WTC11 (cell line): Measurements from ENCODE around the gene SLC15A1. TPM values are rescaled to one million over a fixed set of nuclear protein-coding genes. Genes with fewer than 3 reads are reported as not detected.
A peak's percentile ranks its signal among the peaks of the same experiment; 100 is the strongest.

Experiments used
- ATAC-seq: fragments of 200-7000 bp; cut with Tn5 transposase; 2 replicates; pipeline ENCODE4 v1.10.0; 2021; ENCODE audit warnings: mild to moderate bottlenecking, moderate library complexity
- CTCF ChIA-PET: fragments of 300-600 bp; sonication (Branson Sonifier 250); formaldehyde crosslinking; loops from one replicate; lab custom pipeline; 2021; ENCODE audit warnings: antibody characterized with exemption; lab: Charles Lee
- POLR2A ChIA-PET: fragments of 350-600 bp; sonication (Branson Sonifier 250); formaldehyde crosslinking; loops from one replicate; lab custom pipeline; 2021; ENCODE audit warnings: antibody characterized with exemption; lab: Charles Lee
- DNase-seq: peaks from one replicate; pipeline ENCODE4 v3.0.0; 2021; ENCODE audit warnings: low spot score
- H3K27ac Mint-ChIP-seq: 2 replicates; pipeline ENCODE4 v1.8.0; 2021; ENCODE audit warnings: mixed read lengths
- H3K27me3 Mint-ChIP-seq: 2 replicates; pipeline ENCODE4 v1.8.0; 2021; ENCODE audit warnings: low read depth, mild to moderate bottlenecking, moderate library complexity, mixed read lengths
- H3K36me3 Mint-ChIP-seq: 2 replicates; pipeline ENCODE4 v1.8.0; 2021; ENCODE audit warnings: mixed read lengths
- H3K4me1 Mint-ChIP-seq: 2 replicates; pipeline ENCODE4 v1.8.0; 2022; ENCODE audit warnings: mixed read lengths
- H3K4me3 Mint-ChIP-seq: 2 replicates; pipeline ENCODE4 v1.8.0; 2021; ENCODE audit warnings: mild to moderate bottlenecking, moderate library complexity, mixed read lengths
- H3K9me3 Mint-ChIP-seq: 2 replicates; pipeline ENCODE4 v1.8.0; 2021; ENCODE audit warnings: mixed read lengths
- ATF6 ChIP-seq: sonication (generic); formaldehyde crosslinking; IDR thresholded peaks from 2 replicates; pipeline ENCODE4 v1.8.1; 2023; ENCODE audit warnings: mild to moderate bottlenecking, missing genetic modification reagents
- CBFB ChIP-seq: sonication (generic); formaldehyde crosslinking; IDR thresholded peaks from 2 replicates; pipeline ENCODE4 v1.8.1; 2022; ENCODE audit warnings: mild to moderate bottlenecking, low read depth, missing genetic modification reagents
- CTCF ChIP-seq: fragments of 200-600 bp; IDR thresholded peaks from 2 replicates; pipeline ENCODE4 v1.8.0; 2022; ENCODE audit warnings: antibody characterized with exemption
- FOXK1 ChIP-seq: sonication (generic); formaldehyde crosslinking; IDR thresholded peaks from 2 replicates; pipeline ENCODE4 v1.8.0; 2022; ENCODE audit warnings: mild to moderate bottlenecking, moderate library complexity, missing genetic modification reagents
- GRHL2 ChIP-seq: fragments of 250-450 bp; sonication (Bioruptor Pico); IDR thresholded peaks from 2 replicates; pipeline ENCODE4 v1.8.0; 2022; ENCODE audit warnings: mild to moderate bottlenecking, moderate library complexity; ENCODE audit not compliant: insufficient replicate concordance, severe bottlenecking
- IRF2 ChIP-seq: sonication (generic); formaldehyde crosslinking; IDR thresholded peaks from 2 replicates; pipeline ENCODE4 v1.8.0; 2022; ENCODE audit warnings: low read depth, missing genetic modification reagents, borderline replicate concordance
- JUN ChIP-seq: sonication (generic); formaldehyde crosslinking; IDR thresholded peaks from 2 replicates; pipeline ENCODE4 v1.8.0; 2023; ENCODE audit warnings: mild to moderate bottlenecking, missing genetic modification reagents
- KAT7 ChIP-seq: sonication (generic); formaldehyde crosslinking; IDR thresholded peaks from 2 replicates; pipeline ENCODE4 v1.8.1; 2023; ENCODE audit warnings: missing genetic modification reagents, mild to moderate bottlenecking, borderline replicate concordance
- MLX ChIP-seq: sonication (generic); formaldehyde crosslinking; IDR thresholded peaks from 2 replicates; pipeline ENCODE4 v1.8.1; 2023; ENCODE audit warnings: mild to moderate bottlenecking, missing genetic modification reagents, moderate library complexity
- PRDM15 ChIP-seq: sonication (generic); formaldehyde crosslinking; IDR thresholded peaks from 2 replicates; pipeline ENCODE4 v1.8.0; 2022; ENCODE audit warnings: missing genetic modification reagents
- RORB ChIP-seq: fragments of 250-450 bp; sonication (Bioruptor Pico); IDR thresholded peaks from 2 replicates; pipeline ENCODE4 v1.9.0; 2021; ENCODE audit warnings: mild to moderate bottlenecking
- SOX15 ChIP-seq: fragments of 250-450 bp; sonication (Bioruptor Pico); IDR thresholded peaks from 2 replicates; pipeline ENCODE4 v1.9.0; 2021; ENCODE audit warnings: mild to moderate bottlenecking
- USF1 ChIP-seq: sonication (generic); formaldehyde crosslinking; IDR thresholded peaks from 2 replicates; pipeline ENCODE4 v1.8.0; 2022; ENCODE audit warnings: mild to moderate bottlenecking, missing genetic modification reagents
- USF2 ChIP-seq: sonication (generic); formaldehyde crosslinking; IDR thresholded peaks from 2 replicates; pipeline ENCODE4 v1.8.1; 2023; ENCODE audit warnings: mild to moderate bottlenecking, missing genetic modification reagents, moderate library complexity
- ZMAT4 ChIP-seq: fragments of 250-450 bp; sonication (Bioruptor Pico); IDR thresholded peaks from 2 replicates; pipeline ENCODE4 v1.9.0; 2021; ENCODE audit warnings: mild to moderate bottlenecking
- ZNF416 ChIP-seq: fragments of 250-450 bp; sonication (Bioruptor Pico); IDR thresholded peaks from 2 replicates; pipeline ENCODE4 v1.9.0; 2021; ENCODE audit warnings: mild to moderate bottlenecking, inconsistent platforms
- ZNF671 ChIP-seq: fragments of 250-450 bp; sonication (Bioruptor Pico); IDR thresholded peaks from 2 replicates; pipeline ENCODE4 v1.8.0; 2021; ENCODE audit warnings: mild to moderate bottlenecking
- total RNA-seq: library from RNA; stranded (reverse); gene quantifications from 3 replicates; pipeline ENCODE4 v1.2.3, GENCODE V29; 2021
- TF ChIP-seq, protein P1 (sequence below): fragments of 250-450 bp; sonication (Bioruptor Pico); IDR thresholded peaks from 2 replicates; pipeline ENCODE4 v1.9.0; 2021; ENCODE audit warnings: moderate library complexity, mild to moderate bottlenecking, inconsistent platforms, borderline replicate concordance
- TF ChIP-seq, protein P2 (sequence below): sonication (generic); formaldehyde crosslinking; IDR thresholded peaks from 2 replicates; pipeline ENCODE4 v1.8.1; 2022; ENCODE audit warnings: missing genetic modification reagents, borderline replicate concordance

The SLC15A1 gene
- total RNA-seq, 1 experiment from 2014 or later, result 2.3 TPM

DNA sequence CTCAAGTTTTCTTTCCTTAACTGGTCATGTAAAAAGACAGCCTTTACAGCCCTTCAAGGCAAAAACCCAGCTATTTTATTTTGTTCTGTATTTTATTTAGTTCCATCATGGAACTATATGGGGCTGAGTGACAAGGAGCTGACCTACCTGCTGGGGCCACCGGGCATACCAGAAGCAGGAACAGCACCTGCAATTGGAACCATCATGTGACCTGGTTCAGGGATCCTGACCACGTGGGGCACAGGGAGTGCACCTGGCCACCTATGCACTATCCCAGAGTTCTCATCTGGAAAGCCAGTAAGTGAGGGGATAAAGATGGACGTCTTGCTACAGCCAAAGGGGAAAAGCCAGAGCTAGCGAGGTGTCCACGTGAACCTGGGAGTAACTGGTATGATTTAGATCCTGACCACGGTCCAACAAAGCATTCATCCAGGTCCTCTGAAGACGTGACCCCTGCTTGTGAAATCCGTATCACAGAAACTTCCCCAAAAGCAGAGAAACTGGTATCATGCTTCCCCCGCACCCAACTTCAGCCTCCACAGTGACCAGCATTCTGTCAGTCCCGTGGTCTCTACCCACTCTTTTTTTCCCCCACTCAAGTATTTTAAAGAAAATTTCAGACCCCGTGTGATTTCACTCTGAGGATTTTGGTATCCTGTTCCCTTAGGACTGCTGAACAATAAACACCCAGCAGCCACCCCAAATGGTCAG, 40.5 kb upstream of the SLC15A1 start:
- ChIA-PET POLR2A (no interaction called here), CTCF (no interaction called here)
- DNase-seq (no peak), ATAC-seq (no peak)
- TF ChIP-seq USF2 (CRISPR knock-in tag) (peak; percentile 54), SOX15 (CRISPR knock-in tag) (no peak), USF1 (CRISPR knock-in tag) (peak; percentile 60; the same call in 1 of the 2 replicates)
- H3K9me3 Mint-ChIP-seq, result peaks cover 10% of the 10 kb centered on the region
- no peaks in the 10 kb centered on the region for H3K27me3 Mint-ChIP-seq
- H3K27ac Mint-ChIP-seq, result no peak overlapping the region
- peaks cover 6% of the 10 kb centered on the region; the same call in 1 of the 2 replicates for H3K36me3 Mint-ChIP-seq
- peaks cover 6% of the 10 kb centered on the region for H3K4me1 Mint-ChIP-seq
- H3K4me3 Mint-ChIP-seq, result no peak overlapping the region

DNA sequence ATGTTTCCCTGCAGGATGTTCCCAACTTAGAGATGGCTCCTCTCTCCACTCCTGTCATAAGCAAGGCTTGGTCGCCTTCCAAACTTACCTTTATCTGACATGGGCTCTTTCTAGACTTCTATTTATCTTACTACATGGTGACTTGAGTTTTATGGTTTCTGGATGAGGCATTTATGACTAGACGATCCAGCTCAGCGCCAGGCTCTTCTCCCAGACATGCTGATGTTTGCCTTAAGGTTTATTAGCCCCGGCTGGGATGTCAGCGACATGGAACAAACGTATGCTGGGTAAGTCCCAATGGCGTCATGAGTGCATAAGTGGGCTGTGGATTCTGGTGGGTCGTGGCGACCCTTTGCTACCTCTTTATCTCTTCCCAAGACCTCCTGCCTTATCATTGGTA, 39.8 kb upstream of the SLC15A1 start:
- peaks cover 10% of the 10 kb centered on the region for H3K9me3 Mint-ChIP-seq
- ATAC-seq (no peak), DNase-seq (no peak)
- peaks cover 6% of the 10 kb centered on the region; the same call in 1 of the 2 replicates for H3K36me3 Mint-ChIP-seq
- no peak overlapping the region for H3K27ac Mint-ChIP-seq
- ChIA-PET POLR2A (no interaction called here), CTCF (no interaction called here)
- H3K4me3 Mint-ChIP-seq, result no peak overlapping the region
- H3K27me3 Mint-ChIP-seq, result no peaks in the 10 kb centered on the region; the same call in 1 of the 2 replicates
- H3K4me1 Mint-ChIP-seq, result peaks cover 6% of the 10 kb centered on the region
- TF ChIP-seq IRF2 (CRISPR knock-in tag) (no peak), ZMAT4 (CRISPR knock-in tag) (no peak), PRDM15 (CRISPR knock-in tag) (no peak), JUN (CRISPR knock-in tag) (no peak), ATF6 (CRISPR knock-in tag) (no peak), RORB (no peak), CTCF (no peak)

DNA sequence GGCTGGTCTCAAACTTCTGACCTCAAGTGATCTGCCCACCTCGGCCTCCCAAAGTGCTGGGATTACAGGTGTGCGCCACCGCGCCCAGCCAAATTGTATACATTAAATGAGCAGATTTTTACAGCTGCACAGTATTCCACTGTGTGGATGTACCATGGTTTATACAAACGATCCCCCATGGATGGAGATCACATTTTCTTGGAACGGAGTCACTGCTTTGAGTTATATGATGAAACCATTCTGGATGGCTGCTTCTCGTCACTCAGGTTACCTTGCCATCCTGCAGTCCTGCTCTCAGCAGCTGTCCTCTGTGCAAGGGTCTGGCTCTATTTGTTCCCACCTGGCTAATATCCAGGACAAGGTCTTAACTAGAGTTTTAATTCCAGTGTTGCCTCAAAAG, 39.1 kb upstream of the SLC15A1 start:
- Mint-ChIP-seq H3K27ac (no peak overlapping the region), H3K4me3 (no peak overlapping the region), H3K9me3 (peaks cover 10% of the 10 kb centered on the region), H3K36me3 (peaks cover 6% of the 10 kb centered on the region; the same call in 1 of the 2 replicates), H3K4me1 (peaks cover 6% of the 10 kb centered on the region), H3K27me3 (no peaks in the 10 kb centered on the region; the same call in 1 of the 2 replicates)
- ATAC-seq, result no peak
- CTCF ChIA-PET, result no interaction called here
- no peak for DNase-seq
- POLR2A ChIA-PET, result no interaction called here
- no peak for TF ChIP-seq MLX (CRISPR knock-in tag)
- no peak for TF ChIP-seq KAT7 (CRISPR knock-in tag)
- TF ChIP-seq ZNF416 (CRISPR knock-in tag), result no peak
- TF ChIP-seq ZNF671, result no peak
- TF ChIP-seq, protein P1, sequence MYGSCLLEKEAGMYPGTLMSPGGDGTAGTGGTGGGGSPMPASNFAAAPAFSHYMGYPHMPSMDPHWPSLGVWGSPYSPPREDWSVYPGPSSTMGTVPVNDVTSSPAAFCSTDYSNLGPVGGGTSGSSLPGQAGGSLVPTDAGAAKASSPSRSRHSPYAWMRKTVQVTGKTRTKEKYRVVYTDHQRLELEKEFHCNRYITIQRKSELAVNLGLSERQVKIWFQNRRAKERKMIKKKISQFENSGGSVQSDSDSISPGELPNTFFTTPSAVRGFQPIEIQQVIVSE, result no peak
- TF ChIP-seq FOXK1 (CRISPR knock-in tag), result no peak
- no peak for TF ChIP-seq CBFB (CRISPR knock-in tag)
- TF ChIP-seq GRHL2 (CRISPR knock-in tag), result no peak
- TF ChIP-seq, protein P2, sequence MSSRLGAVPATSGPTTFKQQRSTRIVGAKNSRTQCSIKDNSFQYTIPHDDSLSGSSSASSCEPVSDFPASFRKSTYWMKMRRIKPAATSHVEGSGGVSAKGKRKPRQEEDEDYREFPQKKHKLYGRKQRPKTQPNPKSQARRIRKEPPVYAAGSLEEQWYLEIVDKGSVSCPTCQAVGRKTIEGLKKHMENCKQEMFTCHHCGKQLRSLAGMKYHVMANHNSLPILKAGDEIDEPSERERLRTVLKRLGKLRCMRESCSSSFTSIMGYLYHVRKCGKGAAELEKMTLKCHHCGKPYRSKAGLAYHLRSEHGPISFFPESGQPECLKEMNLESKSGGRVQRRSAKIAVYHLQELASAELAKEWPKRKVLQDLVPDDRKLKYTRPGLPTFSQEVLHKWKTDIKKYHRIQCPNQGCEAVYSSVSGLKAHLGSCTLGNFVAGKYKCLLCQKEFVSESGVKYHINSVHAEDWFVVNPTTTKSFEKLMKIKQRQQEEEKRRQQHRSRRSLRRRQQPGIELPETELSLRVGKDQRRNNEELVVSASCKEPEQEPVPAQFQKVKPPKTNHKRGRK (CRISPR knock-in tag), result no peak
